OCI-LY3 (cell line): ENCODE measurements around the gene NMRK1.

Experiments
- EZH2phosphoT487 ChIP-seq: fragments of 200-600 bp; shearing (Covaris generic); IDR thresholded peaks from 2 replicates; pipeline ENCODE4 v1.6.1; 2018; ENCODE audit warnings: antibody characterized with exemption, mixed run types, low read depth
- TF ChIP-seq, protein P1 (sequence below): fragments of 200-600, 300-600 bp; sonication (generic); IDR thresholded peaks from 2 replicates; pipeline ENCODE4 v1.5.1; 2014; ENCODE audit warnings: antibody characterized with exemption, low read length, low read depth

DNA sequence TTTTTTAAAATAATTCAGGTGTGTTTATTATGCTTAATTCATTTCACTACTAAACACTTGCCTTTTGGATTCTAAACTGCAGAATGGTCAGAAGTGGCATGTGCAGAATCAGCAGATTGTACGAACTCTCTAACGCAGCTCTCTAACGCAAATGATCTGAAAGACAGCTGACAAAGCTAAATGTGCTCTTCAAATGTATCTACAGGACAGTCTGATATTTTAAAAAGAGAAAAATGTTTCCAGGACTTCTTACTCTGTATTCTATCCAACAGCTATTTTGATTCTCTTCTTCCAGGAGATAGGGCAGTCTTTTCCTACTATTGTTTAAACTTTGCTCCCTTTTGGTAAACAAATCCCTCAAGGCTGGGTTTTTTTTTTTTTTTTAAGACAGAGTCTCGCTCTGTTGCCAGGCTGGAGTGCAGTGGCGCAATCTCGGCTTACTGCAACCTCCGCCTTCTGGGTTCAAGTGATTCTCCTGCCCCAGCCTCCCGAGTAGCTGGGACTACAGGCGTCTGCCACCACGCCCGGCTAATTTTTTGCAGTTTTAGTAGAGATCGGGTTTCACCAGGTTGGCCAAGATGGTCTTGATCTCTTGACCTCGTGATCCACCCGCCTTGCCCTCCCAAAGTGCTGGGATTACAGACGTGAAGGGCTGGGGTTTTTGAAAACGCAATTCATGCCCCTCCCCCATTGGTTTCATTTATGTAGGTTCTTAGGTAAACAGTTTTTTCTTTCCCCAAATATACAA, 1.2 kb downstream of the NMRK1 start:
- TF ChIP-seq, protein P1, sequence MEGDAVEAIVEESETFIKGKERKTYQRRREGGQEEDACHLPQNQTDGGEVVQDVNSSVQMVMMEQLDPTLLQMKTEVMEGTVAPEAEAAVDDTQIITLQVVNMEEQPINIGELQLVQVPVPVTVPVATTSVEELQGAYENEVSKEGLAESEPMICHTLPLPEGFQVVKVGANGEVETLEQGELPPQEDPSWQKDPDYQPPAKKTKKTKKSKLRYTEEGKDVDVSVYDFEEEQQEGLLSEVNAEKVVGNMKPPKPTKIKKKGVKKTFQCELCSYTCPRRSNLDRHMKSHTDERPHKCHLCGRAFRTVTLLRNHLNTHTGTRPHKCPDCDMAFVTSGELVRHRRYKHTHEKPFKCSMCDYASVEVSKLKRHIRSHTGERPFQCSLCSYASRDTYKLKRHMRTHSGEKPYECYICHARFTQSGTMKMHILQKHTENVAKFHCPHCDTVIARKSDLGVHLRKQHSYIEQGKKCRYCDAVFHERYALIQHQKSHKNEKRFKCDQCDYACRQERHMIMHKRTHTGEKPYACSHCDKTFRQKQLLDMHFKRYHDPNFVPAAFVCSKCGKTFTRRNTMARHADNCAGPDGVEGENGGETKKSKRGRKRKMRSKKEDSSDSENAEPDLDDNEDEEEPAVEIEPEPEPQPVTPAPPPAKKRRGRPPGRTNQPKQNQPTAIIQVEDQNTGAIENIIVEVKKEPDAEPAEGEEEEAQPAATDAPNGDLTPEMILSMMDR: no peak
- TF ChIP-seq EZH2phosphoT487: no peak
